ENCODE measurements around the gene ENPP7.

DNA sequence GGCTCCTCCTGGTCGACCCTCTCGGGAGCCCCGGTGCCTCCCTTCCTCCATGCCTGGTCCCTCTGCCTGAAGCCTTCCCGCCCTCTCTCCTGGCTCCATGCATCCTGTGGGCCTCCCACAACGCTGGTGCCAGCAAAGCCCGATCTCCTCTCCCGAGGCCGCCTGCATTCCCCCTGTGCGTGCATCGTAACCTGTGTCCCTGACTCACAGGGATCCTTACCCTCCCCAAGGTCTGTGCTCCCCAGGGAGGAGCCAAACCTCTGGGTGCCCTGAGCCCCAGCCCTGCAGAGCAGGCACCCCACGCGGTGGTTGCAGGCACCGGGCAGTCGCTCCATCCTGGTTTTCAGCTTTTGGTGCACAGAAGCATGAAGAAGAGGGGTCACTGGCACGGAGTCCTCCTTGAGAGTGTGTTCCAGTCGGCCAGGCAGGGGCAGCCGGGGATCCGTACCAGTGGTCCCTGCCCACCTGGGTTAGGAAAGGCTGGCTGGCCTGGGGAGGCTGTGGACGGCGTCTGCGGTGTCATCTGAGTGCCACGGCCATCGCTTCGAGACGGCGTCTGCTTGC, 1.8 kb upstream of the ENPP7 start:
- TF ChIP-seq, protein P1, sequence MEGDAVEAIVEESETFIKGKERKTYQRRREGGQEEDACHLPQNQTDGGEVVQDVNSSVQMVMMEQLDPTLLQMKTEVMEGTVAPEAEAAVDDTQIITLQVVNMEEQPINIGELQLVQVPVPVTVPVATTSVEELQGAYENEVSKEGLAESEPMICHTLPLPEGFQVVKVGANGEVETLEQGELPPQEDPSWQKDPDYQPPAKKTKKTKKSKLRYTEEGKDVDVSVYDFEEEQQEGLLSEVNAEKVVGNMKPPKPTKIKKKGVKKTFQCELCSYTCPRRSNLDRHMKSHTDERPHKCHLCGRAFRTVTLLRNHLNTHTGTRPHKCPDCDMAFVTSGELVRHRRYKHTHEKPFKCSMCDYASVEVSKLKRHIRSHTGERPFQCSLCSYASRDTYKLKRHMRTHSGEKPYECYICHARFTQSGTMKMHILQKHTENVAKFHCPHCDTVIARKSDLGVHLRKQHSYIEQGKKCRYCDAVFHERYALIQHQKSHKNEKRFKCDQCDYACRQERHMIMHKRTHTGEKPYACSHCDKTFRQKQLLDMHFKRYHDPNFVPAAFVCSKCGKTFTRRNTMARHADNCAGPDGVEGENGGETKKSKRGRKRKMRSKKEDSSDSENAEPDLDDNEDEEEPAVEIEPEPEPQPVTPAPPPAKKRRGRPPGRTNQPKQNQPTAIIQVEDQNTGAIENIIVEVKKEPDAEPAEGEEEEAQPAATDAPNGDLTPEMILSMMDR (IDR thresholded peaks at IDR 0.05), result no peak
- no peak for TF ChIP-seq POLR2A (IDR thresholded peaks at IDR 0.05)
